HepG2 (cell line): ENCODE data around the gene MAEA.

Experiments used
- ATF7 ChIP-seq, 2 experiments: fragments of 450-650 bp in 1 of 2; sonication (generic) in 1 of 2; formaldehyde crosslinking in 1 of 2; IDR thresholded peaks; 2 replicates each; pipeline versions ENCODE4 v1.4.0 to v1.6.1; 2016 to 2020; ENCODE audit warnings: antibody characterized with exemption in 1 of 2, mild to moderate bottlenecking in 1 of 2, missing genetic modification reagents in 1 of 2
- ELF4 ChIP-seq: sonication (generic); formaldehyde crosslinking; IDR thresholded peaks from 2 replicates; pipeline ENCODE4 v1.5.0; 2020; ENCODE audit warnings: missing genetic modification reagents, mild to moderate bottlenecking, moderate library complexity, borderline replicate concordance
- TF ChIP-seq, protein P1 (sequence below): sonication (generic); formaldehyde crosslinking; IDR thresholded peaks from 2 replicates; pipeline ENCODE4 v1.8.1; 2023; ENCODE audit warnings: missing genetic modification reagents, inconsistent platforms, borderline replicate concordance
- TF ChIP-seq, protein P2 (sequence below): sonication (generic); formaldehyde crosslinking; IDR thresholded peaks from 2 replicates; pipeline ENCODE4 v1.8.0; 2022; ENCODE audit warnings: mild to moderate bottlenecking, missing genetic modification reagents, moderate library complexity
- TF ChIP-seq, protein P3 (sequence below): conservative IDR thresholded peaks from 2 replicates; pipeline ENCODE4 v1.6.1; 2018; ENCODE audit warnings: missing genetic modification reagents
- TF ChIP-seq, protein P4 (sequence below): sonication (generic); formaldehyde crosslinking; IDR thresholded peaks from 2 replicates; pipeline ENCODE4 v1.5.0; 2020; ENCODE audit warnings: mild to moderate bottlenecking, missing genetic modification reagents, moderate library complexity

DNA sequence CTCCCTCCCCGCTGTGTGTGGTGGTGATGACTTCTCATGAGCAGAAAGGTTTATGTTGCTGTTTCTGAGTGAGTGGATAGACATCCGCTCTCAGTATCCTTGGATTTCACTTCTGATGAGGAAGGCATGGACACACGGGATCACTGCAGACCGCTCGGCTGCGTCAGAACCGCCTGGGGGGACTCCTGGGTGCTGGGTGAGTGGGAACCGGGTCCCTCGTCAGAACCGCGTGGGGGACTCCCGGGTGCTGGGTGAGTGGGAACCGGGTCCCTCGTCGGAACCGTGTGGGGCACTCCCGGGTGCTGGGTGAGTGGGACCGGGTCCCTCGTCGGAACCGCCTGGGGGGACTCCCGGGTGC, 49.8 kb upstream of the MAEA start:
- no peak for TF ChIP-seq ATF7 (IDR thresholded peaks at IDR 0.05)
- no peak for TF ChIP-seq ATF7 (CRISPR knock-in tag; IDR thresholded peaks at IDR 0.05)
- TF ChIP-seq, protein P1, sequence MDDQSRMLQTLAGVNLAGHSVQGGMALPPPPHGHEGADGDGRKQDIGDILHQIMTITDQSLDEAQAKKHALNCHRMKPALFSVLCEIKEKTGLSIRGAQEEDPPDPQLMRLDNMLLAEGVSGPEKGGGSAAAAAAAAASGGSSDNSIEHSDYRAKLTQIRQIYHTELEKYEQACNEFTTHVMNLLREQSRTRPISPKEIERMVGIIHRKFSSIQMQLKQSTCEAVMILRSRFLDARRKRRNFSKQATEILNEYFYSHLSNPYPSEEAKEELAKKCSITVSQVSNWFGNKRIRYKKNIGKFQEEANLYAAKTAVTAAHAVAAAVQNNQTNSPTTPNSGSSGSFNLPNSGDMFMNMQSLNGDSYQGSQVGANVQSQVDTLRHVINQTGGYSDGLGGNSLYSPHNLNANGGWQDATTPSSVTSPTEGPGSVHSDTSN, result no peak
- TF ChIP-seq, protein P2, sequence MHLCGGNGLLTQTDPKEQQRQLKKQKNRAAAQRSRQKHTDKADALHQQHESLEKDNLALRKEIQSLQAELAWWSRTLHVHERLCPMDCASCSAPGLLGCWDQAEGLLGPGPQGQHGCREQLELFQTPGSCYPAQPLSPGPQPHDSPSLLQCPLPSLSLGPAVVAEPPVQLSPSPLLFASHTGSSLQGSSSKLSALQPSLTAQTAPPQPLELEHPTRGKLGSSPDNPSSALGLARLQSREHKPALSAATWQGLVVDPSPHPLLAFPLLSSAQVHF, result no peak
- TF ChIP-seq, protein P3, sequence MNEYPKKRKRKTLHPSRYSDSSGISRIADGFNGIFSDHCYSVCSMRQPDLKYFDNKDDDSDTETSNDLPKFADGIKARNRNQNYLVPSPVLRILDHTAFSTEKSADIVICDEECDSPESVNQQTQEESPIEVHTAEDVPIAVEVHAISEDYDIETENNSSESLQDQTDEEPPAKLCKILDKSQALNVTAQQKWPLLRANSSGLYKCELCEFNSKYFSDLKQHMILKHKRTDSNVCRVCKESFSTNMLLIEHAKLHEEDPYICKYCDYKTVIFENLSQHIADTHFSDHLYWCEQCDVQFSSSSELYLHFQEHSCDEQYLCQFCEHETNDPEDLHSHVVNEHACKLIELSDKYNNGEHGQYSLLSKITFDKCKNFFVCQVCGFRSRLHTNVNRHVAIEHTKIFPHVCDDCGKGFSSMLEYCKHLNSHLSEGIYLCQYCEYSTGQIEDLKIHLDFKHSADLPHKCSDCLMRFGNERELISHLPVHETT (CRISPR knock-in tag), result no peak
- TF ChIP-seq, protein P4, sequence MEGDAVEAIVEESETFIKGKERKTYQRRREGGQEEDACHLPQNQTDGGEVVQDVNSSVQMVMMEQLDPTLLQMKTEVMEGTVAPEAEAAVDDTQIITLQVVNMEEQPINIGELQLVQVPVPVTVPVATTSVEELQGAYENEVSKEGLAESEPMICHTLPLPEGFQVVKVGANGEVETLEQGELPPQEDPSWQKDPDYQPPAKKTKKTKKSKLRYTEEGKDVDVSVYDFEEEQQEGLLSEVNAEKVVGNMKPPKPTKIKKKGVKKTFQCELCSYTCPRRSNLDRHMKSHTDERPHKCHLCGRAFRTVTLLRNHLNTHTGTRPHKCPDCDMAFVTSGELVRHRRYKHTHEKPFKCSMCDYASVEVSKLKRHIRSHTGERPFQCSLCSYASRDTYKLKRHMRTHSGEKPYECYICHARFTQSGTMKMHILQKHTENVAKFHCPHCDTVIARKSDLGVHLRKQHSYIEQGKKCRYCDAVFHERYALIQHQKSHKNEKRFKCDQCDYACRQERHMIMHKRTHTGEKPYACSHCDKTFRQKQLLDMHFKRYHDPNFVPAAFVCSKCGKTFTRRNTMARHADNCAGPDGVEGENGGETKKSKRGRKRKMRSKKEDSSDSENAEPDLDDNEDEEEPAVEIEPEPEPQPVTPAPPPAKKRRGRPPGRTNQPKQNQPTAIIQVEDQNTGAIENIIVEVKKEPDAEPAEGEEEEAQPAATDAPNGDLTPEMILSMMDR, result no peak
- no peak for TF ChIP-seq ELF4 (CRISPR knock-in tag)
